OCI-M1 (cell line): ENCODE measurements around the gene YDJC.
"Not testable (repeated sequence)": the region's sequence is repeated elsewhere in the genome, so short reads cannot be mapped to it uniquely, and the experiment has no call there.

Experiments
- DNase-seq: peaks from one replicate; lab custom pipeline; 2025; lab: John Stamatoyannopoulos, UW

The YDJC gene

DNA sequence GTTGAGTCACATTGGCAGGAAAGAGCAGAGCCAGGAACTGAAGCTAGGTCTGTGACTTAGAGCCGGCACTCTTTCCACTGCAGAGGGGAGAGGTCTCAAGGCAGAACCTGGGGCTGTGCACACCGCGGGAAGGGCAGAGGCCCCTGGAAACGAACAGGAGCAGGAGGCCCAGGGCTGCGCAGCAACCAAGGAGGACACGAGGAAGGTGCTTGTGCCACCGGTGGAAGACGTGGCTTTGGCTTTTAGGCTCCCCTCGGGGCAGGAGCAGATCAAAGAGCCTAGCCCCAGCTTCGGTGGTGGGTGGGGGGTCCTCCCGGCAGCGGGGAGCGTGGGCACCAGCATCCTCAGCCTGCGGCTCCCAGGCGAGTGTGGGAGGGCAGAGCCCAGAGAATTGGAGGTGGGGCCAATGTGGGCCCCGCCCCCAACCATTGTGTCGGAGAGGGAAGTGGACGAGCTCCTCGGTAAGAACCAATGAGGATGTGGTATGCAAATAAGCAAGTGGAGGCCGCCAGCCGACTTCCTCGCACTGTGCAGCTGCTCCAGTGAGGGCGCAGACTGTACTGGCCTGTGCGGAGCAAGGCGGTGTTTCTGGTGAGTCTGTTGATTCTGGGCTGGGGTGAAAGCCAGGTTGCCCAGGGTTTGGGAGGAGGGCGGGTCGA, 2.5 kb upstream of the YDJC start, which contains the start of gene CCDC116:
TSS of gene CCDC116 (plus strand) at position 524 of the 659 bp plus-strand sequence. CDS start 422 bp downstream, outside the sequence.
- DNase-seq: peak; percentile 99

GRCh38 chr22:21631025-21631424, 1.2 kb upstream of the YDJC start:
- no peak for DNase-seq

DNA sequence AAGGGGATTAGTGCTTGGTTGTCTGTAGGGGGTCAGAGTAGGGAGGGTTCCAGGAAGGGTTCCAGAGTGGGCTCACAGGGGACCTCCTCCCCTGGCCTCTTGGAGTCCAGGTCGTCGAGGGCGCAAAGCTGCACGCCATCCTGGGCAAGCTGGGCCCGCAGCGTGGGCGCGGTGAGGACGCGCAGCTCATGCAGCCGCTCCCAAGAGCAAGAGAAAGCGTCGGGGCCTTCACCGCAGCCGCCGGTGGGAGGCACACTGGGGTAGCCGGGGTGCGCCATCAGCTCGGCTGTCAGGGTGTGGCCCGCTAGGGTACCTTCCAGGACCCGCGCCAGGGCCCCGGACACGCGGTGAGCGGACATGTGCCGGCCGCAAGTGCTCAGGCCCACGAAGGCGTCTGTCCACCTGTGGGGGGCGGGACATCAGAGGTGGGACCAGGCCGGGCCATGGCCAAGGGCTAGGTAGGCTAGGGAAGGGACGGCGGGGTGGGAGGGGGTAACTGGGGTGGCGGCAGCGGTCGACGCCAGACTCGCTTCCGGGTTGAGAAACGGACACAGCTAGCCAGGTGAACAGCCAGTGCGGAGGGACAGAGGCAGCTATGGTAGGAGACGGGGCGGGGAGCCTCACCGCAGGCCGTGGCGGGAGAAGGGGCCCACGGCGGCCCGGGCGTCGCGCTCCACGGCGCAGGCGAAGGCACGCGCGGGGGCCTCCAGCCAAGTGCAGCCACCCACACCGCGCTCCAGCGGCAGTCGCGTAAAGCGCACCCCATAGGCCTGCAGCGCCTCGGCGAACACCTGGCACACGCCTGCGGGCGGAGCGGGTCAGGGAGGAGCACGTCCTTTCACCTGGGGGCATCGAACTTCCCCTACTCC, 1.2 kb downstream of the YDJC start:
- no peak for DNase-seq

DNA sequence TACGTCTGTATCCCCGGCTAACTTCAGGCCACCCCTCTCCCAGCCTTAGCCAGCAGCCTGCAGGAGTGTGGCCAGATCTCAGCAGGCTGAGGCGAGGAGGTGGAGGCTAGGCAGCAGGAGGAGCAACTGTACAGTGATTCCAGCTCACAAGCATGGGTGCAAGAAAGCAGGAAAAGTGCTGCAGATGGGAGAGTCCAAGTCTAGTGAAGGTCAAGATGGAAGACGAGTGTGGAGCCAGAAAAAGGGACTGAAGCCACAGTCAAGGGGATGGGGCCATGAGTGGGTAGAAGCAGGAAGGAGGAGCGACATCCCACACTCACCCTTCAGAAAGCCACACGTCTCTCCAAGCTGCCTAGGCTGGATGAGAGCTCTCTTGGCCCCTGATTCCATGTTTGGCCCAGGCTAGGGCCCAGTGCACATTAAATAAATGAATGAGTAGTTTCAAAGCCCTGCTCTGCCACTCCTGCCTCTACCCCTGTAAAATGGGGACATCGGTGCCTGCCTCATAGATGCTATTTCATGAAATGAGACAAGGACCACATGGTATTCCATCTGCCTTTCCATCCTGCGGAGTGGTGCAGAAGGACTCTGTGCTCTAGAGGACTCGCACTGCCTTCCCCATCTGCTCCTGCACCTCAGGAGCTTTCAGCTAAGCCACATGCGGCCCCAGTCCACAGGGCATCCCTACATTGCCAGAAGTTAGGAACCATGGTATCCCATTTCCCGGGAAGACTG, 2.9 kb downstream of the YDJC start:
- no peak for DNase-seq

- no peak for DNase-seq
These were observed 3.6 kb downstream of the YDJC start for GRCh38 chr22:21626073-21626734.

- no peak for DNase-seq
These were observed 4.7 kb downstream of the YDJC start for GRCh38 chr22:21624880-21625791.

DNA sequence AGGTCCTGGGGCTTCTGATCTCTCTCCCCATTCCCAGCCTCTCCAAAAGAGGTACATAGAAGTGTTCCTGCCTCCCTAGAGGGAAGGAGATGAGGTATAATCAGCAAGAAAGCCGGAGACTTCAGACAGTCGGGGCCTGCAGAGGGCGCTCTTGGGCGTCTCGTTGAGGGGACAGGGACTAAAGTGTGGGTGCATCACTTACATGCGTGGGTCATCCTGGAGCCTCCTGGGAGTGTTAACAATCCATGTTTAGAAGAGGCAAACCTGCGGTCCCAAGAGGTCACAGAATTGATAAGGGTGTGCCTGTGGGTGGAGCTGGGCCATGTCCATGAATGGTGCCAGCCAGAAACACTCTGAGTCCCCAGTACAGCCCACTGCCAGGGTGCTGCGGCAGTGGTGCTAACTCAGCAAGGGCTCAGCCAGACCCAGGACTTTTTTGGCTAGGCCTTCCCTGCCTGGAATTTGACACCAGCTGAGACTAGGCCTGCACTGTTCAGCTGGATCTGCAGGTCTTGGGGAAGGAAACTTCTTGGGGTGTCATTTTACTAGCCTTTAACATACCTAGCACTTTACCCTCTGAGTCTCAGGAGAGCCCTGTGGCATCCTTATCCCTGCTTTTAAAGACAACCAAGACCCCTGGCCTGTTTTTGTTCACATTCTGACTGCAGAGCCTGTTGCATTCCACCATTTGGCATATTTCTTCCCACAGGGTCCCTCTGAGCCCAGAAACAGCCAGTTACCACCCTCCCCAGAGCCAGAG, 5.5 kb downstream of the YDJC start:
- peak; percentile 81 for DNase-seq

DNA sequence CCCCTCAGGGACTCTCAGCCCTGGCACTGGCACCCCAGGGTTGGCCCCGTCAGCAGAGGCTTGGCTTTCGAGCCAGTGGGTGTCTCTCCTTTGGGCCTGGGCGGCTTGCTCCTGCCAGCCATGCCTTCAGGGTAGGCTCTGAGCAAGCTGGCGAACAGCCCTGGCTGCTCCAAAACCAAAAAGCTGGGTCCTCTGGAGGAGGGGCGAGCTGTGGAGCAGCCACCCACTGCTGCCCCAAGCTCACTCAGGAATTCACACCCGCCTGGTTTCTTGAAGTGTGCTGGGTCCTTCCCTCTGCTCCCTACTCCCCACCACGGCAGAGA, 6.2 kb downstream of the YDJC start:
- no peak for DNase-seq

GRCh38 chr22:21622919-21623647, 6.7 kb downstream of the YDJC start:
- DNase-seq: no peak

DNA sequence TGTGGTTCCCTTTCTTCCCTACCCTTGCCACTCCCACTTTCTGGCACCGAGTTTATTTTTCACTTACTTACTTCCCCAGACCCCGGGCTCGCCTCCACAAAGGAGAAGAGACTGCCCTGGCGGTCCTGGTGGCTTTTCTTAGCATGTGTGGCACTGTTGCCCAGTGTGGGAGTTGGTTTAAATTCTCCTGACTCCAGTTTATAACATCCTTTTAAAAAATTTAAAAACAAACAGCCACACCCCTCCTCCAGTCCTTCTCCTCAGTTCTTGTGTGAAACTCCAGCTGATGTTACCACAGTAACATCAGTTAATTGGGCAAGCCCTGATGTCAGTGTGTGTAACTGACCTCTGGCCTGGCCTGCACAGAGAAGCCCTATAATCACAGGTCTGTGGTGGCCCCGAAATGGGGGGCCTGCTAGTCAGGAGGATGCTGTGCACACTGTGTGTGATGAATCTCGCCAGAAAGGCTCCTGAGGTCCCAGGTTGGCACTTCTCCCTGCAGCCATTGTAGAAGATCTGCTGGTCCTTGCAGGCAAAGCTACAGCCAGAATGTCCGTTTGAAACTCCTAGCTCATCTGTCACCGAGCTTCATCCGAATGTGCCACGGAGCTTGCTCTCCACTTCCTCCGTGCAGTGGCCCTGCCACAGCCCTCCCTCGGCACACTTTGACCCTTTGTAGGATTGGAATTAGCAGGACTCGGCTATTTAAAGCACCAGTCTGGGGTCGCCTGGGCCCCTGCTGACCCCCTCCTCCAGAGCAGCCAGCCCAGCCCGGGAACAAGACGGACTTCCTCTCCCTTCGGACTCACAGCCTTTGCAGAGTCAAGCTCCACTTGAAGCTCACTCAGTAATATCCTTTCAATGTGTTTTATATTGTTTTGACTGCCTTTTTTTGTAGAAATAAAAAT, 7.6 kb downstream of the YDJC start:
- peak; percentile 63 for DNase-seq

DNA sequence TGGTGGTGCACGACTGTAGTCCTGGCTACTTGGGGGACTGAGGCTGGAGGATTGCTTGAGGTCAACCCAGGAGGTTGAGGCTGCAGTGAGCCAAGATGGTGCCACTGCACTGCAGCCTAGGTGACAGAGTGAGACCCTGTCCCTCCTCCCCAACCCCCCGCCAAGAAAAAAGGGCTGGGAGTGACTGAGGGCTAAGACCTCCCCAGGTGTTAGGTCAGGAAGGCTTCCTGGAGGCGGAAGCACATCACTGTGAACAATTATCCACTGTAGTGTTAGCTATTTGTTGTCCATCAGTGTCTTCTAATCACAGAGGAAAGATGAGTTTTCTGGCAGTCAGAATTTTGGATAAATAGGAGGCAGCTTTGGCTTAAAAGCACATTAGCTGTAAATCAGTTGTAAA, 8.8 kb downstream of the YDJC start:
- DNase-seq: no peak

- not testable (repeated sequence) for DNase-seq
These were observed 12.5 kb downstream of the YDJC start for GRCh38 chr22:21617337-21617736.

DNA sequence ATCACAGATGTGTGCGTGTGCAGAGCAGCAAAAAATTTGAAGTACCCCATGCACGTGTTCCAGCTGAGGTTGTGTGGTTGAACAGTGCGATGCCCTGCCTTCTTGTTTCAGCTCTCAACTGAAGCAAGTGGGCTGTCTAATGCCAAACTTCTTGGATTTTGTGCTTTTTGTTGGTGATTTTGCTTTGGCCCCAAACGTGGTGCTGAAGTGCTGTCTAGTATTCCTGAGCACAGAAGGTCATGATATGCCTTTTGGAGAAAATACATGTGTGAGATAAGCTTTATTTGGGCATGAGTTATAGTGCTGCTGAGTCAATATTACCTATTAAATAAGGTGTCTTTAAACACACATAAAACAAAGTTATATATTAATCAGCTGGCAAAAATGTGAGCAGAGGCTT, 14.1 kb downstream of the YDJC start:
- DNase-seq: no peak

DNA sequence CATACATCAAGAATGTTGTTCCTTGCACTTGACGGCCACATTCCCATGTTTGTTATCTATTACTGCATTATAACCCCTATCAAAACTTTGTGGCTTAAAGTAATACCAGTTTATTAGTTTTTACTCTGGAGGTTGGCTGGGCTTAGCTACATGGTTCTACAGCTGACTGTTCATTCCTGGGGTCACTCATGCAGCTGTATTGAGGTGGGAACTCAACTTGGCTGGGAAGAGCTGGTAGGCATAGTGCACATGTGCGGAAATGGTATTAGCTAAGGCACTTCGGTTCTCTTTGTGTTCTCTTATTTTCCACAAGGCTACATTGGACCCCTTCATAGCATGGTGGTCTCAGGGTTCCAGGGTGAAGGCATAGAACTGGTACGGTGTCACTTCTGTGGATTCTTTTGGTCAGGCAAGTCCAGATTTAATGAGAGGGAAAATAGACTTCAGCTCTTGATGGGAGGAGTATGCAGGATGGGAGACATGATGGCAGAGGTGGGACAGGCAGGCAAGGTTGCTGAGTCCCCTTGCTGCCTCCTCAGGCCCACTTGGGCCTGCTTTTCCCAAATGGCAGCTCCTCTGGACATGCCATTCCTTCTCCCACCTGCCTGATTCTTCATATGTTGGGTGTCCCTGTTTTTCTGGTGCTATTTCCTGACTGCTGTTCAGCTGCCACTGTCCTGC, 16.1 kb downstream of the YDJC start:
- no peak for DNase-seq

- no peak for DNase-seq
These were observed 17.0 kb downstream of the YDJC start for GRCh38 chr22:21612858-21613257.

GRCh38 chr22:21611210-21611977, 18.4 kb downstream of the YDJC start:
- DNase-seq: no peak

GRCh38 chr22:21609556-21610157, 20.2 kb downstream of the YDJC start:
- not testable (repeated sequence) for DNase-seq
